NCI-H2227 treated with DMSO at 0.1 percent for 48 hours (cell line): ENCODE data around the gene AARSD1.
"Not testable (repeated sequence)": the region's sequence is repeated elsewhere in the genome, so short reads cannot be mapped to it uniquely, and the experiment has no call there.

Experiments used
- DNase-seq: peaks from one replicate; lab custom pipeline; 2025; lab: John Stamatoyannopoulos, UW

The AARSD1 gene

DNA sequence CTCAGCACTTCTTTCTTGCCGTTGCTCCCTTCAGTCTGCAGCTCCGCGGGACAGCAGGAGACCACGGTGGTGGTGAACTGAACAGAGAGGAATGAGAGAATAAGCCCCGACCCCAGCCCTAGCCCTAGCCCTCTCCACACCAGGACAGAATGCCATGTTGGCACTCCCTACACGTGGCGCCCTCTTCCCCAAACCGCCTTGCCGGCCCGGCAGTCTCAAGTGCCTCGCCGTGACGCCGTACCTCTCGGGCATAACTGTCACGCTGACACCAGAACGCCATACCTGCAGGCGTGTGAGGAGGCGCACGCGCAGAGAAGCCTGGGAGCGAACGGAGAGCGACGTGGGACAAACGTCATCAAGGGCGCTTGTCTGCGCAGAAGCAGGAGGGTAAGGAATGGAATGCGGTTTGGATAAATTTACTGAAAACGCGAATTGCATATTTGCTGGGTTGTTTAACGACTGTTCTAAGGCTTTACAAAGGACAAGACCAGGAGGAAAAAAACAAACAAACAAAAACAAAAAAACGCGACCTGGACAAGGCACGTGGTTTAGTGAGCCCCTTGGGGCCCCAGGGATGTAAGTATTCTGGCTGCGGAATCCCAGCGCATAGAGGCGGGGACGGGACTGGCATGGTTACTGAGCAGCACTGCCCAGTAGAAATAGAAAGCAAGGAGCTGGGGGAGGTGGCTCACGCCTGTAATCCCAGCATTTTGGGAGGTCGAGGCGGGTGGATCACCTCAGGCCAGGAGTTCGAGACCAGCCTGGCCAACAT lies at the start of gene AARSD1:
TSS of gene AARSD1 (minus strand) at position 294 of the 772 bp plus-strand sequence. CDS start at position 280, 14 bp downstream.
- peak; percentile 94 for DNase-seq

DNA sequence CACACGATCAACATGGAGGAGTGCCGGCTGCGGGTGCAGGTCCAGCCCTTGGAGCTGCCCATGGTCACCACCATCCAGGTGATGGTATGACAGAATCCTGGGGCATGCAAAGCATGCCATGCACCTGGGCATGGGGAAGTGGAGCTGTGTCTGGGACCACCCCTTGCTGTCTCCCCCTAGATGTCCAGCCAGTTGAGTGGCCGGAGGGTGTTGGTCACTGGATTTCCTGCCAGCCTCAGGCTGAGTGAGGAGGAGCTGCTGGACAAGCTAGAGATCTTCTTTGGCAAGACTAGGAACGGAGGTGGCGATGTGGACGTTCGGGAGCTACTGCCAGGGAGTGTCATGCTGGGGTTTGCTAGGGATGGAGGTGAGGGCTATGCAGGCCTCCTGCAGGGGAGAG lies 49.0 kb upstream of the AARSD1 start:
- DNase-seq, result no peak

DNA sequence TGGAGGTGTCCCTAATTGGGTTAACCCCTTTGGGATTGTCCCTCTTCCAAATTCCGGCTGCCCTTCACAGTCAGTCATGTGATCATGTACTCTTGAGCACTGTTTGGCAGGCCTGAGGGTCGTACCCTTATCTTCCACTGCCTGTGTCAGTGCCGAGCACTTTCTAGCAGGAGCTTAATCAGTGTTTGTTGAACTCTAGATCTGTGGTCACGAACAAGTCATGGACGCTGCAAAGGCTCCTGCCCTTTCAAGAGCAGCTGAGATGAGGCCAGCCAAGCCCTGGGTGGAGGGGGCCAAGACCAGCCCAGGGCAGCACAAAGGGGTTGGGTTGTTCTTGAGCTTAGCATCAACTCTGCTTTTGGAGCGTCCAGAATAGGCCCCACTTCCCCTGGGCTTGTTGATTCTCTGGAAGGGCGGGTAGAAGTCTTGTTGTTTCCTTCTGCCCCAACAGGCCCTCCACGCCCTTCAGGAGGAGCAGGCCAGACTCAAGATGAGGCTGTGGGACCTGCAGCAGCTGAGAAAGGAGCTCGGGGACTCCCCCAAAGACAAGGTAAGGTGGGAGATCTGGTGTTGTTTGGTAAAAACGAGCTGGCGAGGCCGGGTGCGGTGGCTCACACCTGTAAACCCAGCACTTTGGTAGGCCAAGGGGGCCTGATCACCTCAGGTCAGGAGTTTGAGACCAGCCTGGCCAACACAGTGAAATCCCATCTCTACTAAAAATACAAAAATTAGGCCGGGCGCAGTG lies 47.6 kb upstream of the AARSD1 start:
- no peak for DNase-seq

DNA sequence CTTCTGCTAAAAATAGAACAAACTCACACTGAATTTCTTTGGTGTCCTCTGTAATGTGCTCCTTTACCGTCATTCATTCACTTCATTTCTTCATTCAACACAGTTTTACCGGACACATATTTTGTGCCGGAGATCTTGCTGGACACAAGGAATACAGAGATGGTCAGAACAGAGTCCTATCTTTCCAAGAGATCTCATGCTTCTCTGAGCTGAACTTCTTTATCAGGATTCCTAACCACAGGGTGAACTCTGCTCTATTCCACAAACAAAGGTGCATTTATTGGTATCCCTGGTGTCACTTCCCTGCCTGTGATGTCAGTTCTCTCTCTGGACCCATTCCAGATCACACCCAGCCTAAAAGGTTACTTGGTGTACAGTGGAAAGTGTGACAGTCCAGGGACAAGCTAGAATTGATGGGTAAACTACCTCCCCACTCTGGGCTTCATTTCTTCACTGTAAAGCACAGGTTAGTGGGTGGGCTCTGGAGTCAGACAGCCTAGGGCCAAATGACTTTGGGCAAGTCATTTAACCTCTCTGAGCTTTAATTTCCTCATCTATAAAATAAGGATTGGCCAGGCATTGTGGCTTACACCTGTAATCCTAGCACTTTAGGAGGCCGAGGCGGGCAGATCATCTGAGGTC lies 46.5 kb upstream of the AARSD1 start:
- no peak for DNase-seq

- peak; percentile 68 for DNase-seq
Measured at GRCh38 chr17:43006639-43007551, 42.6 kb upstream of the AARSD1 start, which contains the start of gene IFI35. Gene IFI35, plus strand, starts transcription at chr17:43006784. Its CDS starts 164 bp downstream, at chr17:43006948.

DNA sequence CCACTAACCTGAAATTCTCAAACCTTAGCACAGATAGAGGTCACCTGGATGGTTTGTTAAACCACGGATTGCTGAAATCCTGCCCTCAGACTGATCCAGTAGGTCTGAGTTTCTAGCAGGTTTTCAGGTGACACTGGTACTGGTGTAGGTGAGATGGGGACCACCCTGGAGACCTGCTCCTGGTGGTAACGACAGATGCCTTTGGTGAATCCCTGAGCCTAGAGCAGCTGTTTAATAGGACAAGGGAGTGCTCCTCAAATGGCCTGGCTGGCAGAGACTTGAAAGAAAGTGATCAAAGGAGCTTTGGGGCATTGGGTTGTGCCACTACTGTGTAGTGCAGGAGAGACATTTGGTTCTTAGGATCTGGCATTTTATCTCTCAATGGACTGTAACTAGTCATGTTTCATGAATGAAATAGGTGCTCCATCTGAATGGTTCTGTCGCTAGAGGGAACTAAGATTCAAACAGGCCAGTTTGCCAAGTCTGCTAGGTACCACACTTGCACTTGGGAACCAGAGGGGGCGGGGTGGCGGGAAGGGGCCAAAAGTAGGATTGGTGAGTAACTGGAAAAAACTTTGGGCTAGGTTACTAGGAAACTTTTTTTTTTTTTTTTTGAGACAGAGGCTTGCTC lies 39.4 kb upstream of the AARSD1 start:
- no peak for DNase-seq

GRCh38 chr17:43000894-43001293 lies 36.6 kb upstream of the AARSD1 start:
- DNase-seq, result not testable (repeated sequence)

- DNase-seq, result no peak
Measured at GRCh38 chr17:42999003-42999525, 34.8 kb upstream of the AARSD1 start.

DNA sequence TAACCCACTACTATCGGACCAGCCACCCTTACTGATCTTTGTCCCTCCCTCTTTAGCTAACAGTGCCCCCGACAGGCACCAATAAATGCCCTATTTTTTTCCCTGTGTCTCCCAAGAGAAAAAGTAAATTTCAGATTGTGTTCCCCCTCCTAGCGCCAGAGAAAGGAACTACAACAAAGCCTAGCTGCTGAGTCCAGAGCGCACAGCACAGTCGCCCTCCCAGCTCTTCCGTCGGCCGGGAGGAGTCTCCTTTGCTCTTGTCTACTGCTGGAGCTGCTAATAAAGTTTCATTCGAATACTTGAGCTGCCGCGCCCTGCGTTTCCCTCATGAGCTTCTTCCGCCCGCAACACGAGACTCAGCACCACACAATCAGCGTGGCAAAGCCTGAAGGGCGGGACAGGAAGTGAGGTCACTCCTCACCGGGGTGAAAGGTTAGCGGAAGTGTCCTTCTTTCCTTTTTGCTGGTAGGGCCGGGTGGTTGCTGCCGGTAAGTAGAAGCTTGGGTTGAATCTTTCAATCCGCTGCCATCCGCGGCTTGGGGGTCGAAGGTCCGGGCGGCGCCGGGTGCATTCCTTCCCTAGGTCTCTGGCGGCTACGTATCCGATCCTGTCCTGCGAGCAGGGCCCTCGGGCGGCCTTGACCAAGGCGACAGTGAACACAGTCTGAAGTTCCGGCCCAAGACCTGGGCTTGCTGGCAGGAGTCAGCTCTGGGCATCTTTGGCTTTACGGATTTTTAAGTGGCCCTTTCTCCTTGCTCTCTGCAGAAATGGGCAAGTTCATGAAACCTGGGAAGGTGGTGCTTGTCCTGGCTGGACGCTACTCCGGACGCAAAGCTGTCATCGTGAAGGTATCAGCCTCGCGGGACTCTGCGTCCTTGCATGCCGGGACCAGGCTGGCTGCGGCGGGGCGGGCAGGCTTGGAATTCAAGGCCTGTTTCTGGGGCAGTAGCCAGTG lies 34.0 kb upstream of the AARSD1 start, which contains the start of gene RPL27:
TSS of gene RPL27 (plus strand) at position 436 of the 955 bp plus-strand sequence. CDS start at position 768, 332 bp downstream.
- DNase-seq, result peak; percentile 99

- no peak for DNase-seq
Measured at GRCh38 chr17:42997390-42997983, 33.2 kb upstream of the AARSD1 start.

DNA sequence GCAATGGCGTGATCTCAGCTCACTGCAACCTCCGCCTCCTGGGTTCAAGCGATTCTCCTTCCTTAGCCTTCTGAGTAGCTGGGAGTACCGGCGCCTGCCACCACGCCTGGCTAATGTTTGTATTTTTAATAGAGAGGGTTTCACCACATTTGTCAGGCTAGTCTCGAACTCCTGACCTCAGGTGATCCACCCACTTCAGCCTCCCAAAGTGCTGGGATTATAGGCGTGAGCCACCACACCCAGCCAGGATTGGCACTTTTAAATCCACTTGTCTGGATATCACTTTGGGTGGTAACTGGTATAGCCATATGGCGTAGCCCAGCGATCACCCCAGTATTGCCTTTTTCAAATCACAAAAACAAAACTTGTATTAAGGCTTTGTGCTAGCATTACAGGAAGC lies 29.7 kb upstream of the AARSD1 start:
- not testable (repeated sequence) for DNase-seq

DNA sequence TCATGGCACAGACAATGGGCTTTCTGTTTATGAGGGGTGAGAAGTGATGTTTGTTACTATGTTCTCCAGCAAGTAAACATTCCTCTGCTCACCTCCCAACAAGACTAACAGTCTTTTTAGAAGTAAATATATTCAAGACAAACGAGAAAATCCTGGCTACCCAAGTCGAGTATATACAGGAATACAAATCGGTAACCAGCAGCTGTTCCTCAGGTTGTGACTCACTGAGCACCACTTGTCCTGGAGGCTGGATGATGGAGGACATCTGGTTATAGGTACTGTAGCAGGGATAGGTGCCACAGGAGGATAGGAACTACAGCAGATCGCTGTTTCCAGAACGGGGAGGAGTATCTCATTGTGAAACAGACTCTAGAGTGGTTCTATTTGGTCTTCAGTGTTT lies 28.6 kb upstream of the AARSD1 start:
- no peak for DNase-seq

- no peak for DNase-seq
Measured at GRCh38 chr17:42991471-42991870, 27.2 kb upstream of the AARSD1 start.

- DNase-seq, result no peak
Measured at GRCh38 chr17:42989726-42990652, 25.7 kb upstream of the AARSD1 start.

DNA sequence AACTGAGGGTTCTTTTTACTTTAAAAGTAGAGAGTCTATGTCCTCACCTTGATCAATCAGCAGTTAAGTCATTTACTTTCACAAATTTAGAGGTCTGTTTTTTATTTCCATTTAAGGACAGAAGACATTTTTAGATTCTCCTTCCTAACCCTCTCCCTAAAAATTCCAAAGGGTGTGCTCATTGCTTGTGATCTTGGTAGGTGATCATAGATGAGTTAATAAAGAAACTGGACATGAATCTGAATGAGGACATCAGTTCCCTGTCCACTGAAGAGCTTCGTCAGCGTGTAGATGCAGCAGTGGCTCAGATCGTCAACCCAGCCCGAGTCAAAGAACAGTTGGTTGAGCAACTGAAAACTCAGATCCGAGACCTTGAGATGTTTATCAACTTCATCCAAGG lies 24.9 kb upstream of the AARSD1 start:
- no peak for DNase-seq

GRCh38 chr17:42985225-42985624 lies 21.0 kb upstream of the AARSD1 start:
- DNase-seq, result no peak

DNA sequence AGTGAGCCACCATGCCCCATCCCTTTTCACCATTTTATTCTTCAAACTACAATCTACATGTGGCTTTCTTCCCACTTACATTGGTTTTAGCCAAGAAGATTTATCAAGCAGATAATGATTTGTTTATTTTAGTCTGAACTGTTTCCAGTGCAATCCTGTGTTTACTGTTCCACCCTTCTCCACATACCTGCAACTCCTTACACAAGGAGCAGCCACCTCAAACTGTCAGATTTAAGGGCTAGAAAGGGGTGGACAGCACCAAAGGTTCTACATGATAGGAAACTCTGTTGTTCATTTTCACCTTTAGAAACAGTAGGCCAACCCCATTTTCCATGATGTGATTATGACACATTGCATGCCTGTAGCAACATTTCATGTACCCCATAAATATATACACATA lies 18.0 kb upstream of the AARSD1 start:
- no peak for DNase-seq

GRCh38 chr17:42980766-42981397 lies 16.6 kb upstream of the AARSD1 start:
- peak; percentile 15 for DNase-seq
